ENCODE measurements around the gene WWC1.

DNA sequence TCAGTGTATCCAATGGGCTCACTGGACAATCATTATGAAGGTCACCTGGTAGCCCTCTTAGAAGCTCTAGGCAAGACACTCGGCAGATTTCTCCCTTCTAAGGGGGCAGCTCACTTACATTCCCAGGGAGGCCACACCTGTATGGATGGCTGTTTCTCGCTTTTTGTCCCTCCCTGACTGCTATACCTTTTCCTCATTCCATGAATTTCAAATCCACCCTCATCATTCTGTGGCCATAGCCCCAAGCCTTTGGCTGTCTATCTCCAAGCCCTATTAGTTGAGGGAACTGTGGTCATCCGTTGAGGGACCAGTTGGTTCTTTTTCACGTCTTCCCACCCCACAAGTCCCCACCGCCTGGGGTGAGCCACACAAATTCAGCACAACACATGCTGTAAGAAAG, 109.8 kb downstream of the WWC1 start:
- no peak for TF ChIP-seq POLR2A (IDR thresholded peaks at IDR 0.05)
- TF ChIP-seq, protein P1, sequence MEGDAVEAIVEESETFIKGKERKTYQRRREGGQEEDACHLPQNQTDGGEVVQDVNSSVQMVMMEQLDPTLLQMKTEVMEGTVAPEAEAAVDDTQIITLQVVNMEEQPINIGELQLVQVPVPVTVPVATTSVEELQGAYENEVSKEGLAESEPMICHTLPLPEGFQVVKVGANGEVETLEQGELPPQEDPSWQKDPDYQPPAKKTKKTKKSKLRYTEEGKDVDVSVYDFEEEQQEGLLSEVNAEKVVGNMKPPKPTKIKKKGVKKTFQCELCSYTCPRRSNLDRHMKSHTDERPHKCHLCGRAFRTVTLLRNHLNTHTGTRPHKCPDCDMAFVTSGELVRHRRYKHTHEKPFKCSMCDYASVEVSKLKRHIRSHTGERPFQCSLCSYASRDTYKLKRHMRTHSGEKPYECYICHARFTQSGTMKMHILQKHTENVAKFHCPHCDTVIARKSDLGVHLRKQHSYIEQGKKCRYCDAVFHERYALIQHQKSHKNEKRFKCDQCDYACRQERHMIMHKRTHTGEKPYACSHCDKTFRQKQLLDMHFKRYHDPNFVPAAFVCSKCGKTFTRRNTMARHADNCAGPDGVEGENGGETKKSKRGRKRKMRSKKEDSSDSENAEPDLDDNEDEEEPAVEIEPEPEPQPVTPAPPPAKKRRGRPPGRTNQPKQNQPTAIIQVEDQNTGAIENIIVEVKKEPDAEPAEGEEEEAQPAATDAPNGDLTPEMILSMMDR (IDR thresholded peaks at IDR 0.05), result no peak

All from adrenal gland (tissue), 5 donors.